EH (cell line): ENCODE results near the gene GPR176.

ENCODE experiments used
- DNase-seq: peaks from one replicate; pipeline ENCODE4 v3.0.0-alpha.2; 2015; ENCODE audit warnings: low read depth

The GPR176 gene

DNA sequence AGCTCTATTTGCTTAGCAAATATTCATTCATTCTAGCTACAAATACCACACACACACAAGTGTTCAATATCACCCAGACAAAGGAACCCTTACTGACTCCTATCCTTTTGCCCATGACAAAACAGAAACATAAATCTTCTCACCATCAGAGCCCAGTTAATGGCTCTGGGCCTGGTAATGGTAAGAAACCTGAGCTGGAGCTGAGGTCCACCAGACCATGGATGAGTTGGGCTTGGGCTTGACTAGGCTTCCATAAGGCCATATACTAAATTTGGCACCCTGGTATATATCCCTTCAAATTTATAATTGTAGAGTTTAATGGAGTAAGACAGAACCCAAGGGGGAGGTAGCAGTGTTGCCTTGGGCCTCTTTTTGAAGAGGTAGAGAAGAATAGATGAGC, 29.4 kb downstream of the GPR176 start:
- no peak for DNase-seq

GRCh38 chr15:39889601-39890000, 30.5 kb downstream of the GPR176 start:
- DNase-seq = no peak

DNA sequence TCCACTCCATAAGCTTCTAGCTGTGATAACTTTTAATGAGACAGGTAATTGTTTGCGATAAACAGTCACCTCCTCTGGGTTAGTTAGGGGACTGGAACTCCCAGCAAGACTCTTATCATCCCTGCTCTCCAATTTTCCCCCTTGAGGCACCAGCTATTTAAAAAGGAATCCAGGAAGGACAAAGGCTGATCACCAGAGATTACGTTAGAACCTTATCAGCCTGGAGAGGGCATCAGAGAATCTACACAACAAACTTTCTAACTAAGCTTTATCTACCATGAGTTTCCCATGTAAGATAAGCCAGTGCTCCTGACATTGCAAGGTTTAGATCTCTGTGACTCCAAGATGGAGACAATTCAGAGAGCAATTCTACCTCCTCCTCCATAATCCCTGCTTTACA, 31.3 kb downstream of the GPR176 start:
- DNase-seq = peak; percentile 50

GRCh38 chr15:39888243-39888642, 31.8 kb downstream of the GPR176 start:
- DNase-seq = peak; percentile 22

DNA sequence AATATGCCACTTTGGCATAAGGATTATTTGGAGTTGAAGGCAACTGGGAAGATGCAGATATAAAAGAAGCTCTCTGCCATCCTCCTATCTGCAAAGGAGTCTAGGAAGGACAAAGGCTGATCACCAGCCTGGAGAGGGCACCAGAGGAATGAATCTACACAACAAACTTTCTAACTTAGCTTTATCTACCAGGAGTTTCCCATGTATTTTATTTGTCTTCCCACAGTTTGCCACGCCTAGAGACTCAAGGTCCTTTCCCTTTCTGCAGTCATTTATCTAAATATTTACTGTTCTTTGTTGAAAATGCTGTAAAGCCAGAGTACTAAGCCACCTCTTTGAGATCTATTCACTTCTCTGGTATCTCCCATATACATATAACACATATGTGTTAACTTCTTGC, 32.2 kb downstream of the GPR176 start:
- DNase-seq = peak; percentile 67

GRCh38 chr15:39887211-39887610, 32.9 kb downstream of the GPR176 start:
- DNase-seq = peak; percentile 26

- DNase-seq = no peak
These were observed 33.6 kb downstream of the GPR176 start for GRCh38 chr15:39886418-39886817.

- DNase-seq = no peak
These were observed 34.8 kb downstream of the GPR176 start for GRCh38 chr15:39885099-39885777.

DNA sequence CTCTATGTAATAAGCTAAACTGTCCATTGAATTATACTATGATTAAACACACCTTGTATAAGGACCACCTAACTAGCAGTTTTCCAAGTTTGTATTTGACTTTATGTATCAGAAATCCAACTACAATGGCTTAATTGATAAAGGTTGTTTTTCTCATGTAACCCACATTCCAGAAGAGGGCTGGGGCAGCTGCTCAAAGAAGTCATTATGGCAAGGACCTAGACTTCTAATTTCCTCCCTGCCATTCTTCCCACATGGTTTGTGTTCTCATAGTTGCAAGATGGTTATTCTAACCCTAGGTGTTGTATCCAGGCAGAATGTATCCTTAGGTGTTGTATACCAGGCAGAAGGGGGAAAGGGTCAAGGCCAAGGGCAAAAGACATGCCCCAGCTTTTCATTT, 35.7 kb downstream of the GPR176 start:
- DNase-seq = no peak

DNA sequence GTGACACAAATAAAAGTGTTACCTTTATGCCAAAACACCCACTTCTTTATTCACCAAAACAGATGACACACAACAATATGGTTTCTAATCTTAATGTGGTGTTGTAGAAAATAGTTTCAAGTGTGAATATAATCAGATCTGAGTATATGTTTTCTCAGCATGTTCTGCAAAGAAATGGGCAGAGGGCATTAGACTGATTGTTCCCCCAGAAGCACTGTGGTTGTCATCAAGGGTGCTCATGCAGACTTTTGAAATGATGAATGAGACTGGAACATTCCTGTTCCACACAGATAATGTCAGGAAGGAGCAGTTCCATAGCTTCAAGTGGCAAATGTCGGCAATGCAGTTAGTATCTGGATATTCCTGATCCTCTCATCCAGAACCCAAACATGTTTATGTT, 37.5 kb downstream of the GPR176 start:
- no peak for DNase-seq

GRCh38 chr15:39881790-39882189, 38.3 kb downstream of the GPR176 start:
- DNase-seq = no peak

DNA sequence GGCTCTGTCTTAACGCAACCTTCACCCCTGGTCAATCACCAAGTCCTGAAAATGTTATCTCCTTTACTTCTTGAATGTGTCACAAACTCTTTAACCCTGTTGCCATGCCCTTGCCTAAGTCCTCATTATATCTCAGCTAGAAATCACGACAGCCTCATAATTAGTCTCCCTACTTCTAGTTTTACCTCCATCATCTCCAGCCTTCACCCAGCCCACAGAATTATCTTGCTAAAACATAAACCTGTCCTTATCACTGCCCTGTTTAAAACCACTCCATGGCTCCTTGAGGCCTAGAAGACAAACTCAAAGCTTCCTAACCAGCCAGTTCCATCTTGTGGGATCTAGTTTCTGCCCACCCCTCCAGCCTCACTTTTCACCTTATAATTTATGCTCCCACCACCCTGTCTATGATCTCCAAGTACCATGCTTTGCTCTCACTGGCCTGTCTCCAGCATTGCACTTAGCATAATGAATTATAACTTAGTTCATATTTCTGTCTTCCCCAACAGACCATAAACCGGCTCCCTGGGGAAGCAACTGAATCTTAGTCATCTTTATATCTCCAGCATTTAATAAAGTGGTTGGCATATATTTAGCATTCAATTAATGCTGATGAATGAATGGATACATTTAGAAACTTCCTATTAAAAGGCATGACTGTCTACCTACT, 39.2 kb downstream of the GPR176 start:
- peak; percentile 34 for DNase-seq

- peak; percentile 71 for DNase-seq
These were observed 41.7 kb downstream of the GPR176 start for GRCh38 chr15:39878406-39878785.

DNA sequence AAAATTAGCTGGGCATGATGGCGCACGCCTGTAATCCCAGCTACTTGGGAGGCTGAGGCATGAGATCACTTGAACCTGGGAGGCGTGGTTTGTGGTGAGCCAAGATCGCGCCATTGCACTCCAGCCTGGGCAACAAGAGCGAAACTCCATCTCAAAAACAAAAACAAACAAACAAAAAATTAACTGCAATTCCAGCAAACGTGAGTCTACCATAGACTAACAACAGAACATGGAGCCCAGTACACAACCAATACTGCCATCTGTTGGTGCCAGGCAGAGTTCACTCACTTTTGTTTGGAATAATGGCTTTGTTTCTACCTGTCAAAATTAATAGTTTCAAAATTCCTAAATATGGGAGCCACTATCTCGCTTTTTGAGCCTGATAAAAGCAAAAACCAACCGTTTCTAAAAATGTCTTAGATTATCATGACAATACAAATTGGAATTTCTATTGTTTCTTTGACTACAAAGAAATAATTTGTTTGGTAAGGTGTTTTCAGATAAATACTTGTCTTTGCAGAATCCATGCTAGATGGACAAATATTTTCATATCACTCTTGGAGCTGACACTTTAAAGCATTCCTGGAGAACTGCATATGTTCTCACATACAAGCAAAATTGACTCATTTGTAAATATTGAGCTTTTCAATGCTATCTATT, 45.0 kb downstream of the GPR176 start:
- DNase-seq = peak; percentile 41

- DNase-seq = no peak
These were observed 46.1 kb downstream of the GPR176 start for GRCh38 chr15:39873978-39874377.

DNA sequence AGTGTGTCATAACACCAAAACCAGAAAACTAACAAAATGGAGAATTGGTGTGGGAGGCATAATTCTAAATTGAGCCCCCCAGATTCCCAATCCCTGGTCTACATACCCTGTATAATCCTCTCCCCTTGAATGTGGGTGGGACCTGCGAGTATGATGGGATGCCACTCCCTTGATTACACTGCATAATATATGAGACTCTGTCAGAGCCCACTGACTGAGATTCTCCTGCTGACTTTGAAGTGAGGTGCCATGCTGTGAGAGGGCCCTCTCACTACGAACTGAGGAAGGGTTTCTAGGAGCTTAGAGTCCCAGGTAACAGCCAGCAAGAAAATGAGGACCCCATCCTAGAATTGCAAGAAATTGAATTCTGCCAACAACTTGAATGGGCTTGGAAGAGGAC, 49.5 kb downstream of the GPR176 start:
- no peak for DNase-seq

- DNase-seq = no peak
These were observed 50.1 kb downstream of the GPR176 start for GRCh38 chr15:39869858-39870515.

DNA sequence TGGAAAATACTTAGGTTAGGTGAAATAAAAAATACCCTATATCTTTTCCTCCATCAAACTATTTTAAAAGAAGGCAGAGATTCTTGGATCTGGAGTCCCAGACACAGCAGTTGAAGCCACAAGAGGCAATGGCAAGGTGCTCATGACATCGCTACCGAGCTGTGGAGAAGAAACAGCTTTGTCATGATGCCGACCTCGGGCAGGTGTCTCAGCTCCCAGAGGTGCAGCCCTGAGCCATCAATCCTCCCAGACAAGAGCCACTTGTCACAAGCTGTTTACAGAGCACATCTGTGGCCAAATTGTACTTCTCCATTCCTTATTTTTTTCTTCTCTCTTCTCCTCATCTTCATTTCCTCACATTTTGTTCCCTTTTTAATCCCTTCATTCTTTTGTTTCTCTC, 50.8 kb downstream of the GPR176 start:
- no peak for DNase-seq

DNA sequence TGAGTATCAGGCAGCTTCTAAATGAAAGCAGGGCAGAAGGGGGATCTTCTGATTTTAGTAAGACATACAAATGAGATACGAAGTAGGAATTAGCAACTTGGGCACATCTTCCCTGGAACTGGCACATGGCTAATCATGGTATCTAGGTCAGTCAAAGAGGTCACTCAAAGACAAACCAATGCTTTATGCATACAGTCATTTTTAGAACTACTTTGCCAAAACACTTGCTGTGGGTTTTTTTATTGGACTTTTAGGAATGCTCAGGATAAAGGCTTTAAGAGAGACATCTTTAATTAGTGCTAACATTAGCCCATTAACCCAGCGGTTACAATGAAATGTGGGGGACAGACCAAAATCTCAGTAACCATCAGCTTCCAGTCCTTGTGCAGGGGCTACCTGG, 51.7 kb downstream of the GPR176 start:
- DNase-seq = peak; percentile 59

DNA sequence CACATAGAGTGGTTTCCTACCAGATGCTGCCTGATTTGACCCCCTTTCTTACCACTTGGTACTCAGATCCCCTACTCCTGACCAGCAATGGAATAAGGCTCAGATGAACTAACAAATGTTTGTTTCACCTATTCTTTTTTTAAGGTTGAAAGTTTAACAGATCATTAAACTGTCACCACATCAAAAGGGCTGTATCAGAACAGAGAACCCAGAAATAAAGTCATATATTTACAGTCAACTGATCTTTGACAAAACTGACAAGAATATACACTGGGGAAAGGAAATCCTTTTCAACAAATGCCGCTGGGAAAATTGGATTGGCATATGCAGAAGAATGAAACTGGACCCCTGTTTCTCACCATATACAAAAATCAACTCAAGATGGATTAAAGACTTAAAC, 56.0 kb downstream of the GPR176 start:
- DNase-seq = no peak

DNA sequence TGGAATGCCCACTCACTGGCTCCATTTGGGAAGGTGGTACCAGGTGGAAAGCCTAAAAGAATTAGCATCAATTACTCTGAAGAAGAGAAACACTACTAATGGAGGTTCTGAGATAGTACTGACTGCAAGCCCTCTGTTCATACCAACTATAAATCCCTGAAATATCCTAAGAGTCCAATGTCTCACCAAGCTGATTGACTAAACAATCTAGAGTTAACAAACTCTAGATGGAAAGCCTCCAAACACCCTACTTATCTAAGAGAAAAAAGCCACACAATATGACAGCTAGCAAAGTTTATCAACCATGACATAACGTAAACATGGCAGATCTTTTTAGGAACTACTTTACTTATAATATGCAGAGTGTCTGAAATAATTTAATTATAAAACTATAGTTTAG, 59.2 kb downstream of the GPR176 start:
- no peak for DNase-seq

- peak; percentile 85 for DNase-seq
These were observed 59.9 kb downstream of the GPR176 start for GRCh38 chr15:39860200-39860599.

- no peak for DNase-seq
These were observed 60.4 kb downstream of the GPR176 start for GRCh38 chr15:39859636-39860035.
